AG09319 (cell line): Measurements from ENCODE around the gene LRRC71.

Experiments
- DNase-seq: peaks from one replicate; pipeline ENCODE4 v3.0.0-alpha.2; 2010; ENCODE audit warnings: low read depth; ENCODE audit errors: extremely low read depth
- CTCF ChIP-seq: IDR thresholded peaks from 2 replicates; pipeline ENCODE4 v1.5.1; 2011; ENCODE audit warnings: low read depth, mild to moderate bottlenecking, inconsistent platforms, low read length, moderate library complexity

Gene LRRC71

GRCh38 chr1:156953571-156953970 is 33.1 kb downstream of the LRRC71 start:
- DNase-seq, result no peak
- no peak for TF ChIP-seq CTCF

GRCh38 chr1:156956333-156956732 is 35.9 kb downstream of the LRRC71 start:
- DNase-seq, result no peak
- no peak for TF ChIP-seq CTCF

GRCh38 chr1:156957634-156958033 is 37.2 kb downstream of the LRRC71 start:
- no peak for TF ChIP-seq CTCF
- DNase-seq, result no peak

- no peak for DNase-seq
- no peak for TF ChIP-seq CTCF
These were observed 37.8 kb downstream of the LRRC71 start for GRCh38 chr1:156958247-156958714.

GRCh38 chr1:156959414-156959813 is 39.0 kb downstream of the LRRC71 start:
- DNase-seq, result no peak
- no peak for TF ChIP-seq CTCF

GRCh38 chr1:156959925-156960324 is 39.5 kb downstream of the LRRC71 start:
- DNase-seq, result no peak
- no peak for TF ChIP-seq CTCF

GRCh38 chr1:156961709-156962108 is 41.3 kb downstream of the LRRC71 start:
- DNase-seq, result no peak
- TF ChIP-seq CTCF, result no peak

- DNase-seq, result no peak
These were observed 43.2 kb downstream of the LRRC71 start for GRCh38 chr1:156963621-156964020.

More at GRCh38 chr1:156963621-156964020, 43.2 kb downstream of the LRRC71 start:
- TF ChIP-seq CTCF, result no peak
